HepG2 (cell line): ENCODE data around the gene CSTPP1.

ENCODE experiments used
- ETS1 ChIP-seq: sonication (generic); formaldehyde crosslinking; IDR thresholded peaks from 2 replicates; pipeline ENCODE4 v1.4.0; 2020; ENCODE audit warnings: missing genetic modification reagents
- EZH2 ChIP-seq: conservative IDR thresholded peaks from 2 replicates; pipeline ENCODE4 v1.6.1; 2012; ENCODE audit warnings: mild to moderate bottlenecking, low read depth, low read length, moderate library complexity
- KDM5A ChIP-seq: fragments of 200-600 bp; sonication (generic); IDR thresholded peaks from 2 replicates; pipeline ENCODE4 v1.7.0; 2018; ENCODE audit warnings: antibody characterized with exemption, mild to moderate bottlenecking, low read length, borderline replicate concordance
- MXI1 ChIP-seq: IDR thresholded peaks from 3 replicates; pipeline ENCODE4 v1.6.1; 2012; ENCODE audit warnings: low read depth, low read length, inconsistent platforms, borderline replicate concordance
- MYC ChIP-seq: sonication (generic); formaldehyde crosslinking; IDR thresholded peaks from 2 replicates; pipeline ENCODE4 v1.9.0; 2021; ENCODE audit warnings: missing genetic modification reagents, borderline replicate concordance
- POLR2AphosphoS5 ChIP-seq: IDR thresholded peaks from 2 replicates; pipeline ENCODE4 v1.6.1; 2012; ENCODE audit warnings: low read depth, low read length
- RXRA ChIP-seq: sonication (generic); formaldehyde crosslinking; IDR thresholded peaks from 2 replicates; pipeline ENCODE4 v1.5.1; 2020; ENCODE audit warnings: missing genetic modification reagents

- TF ChIP-seq ETS1 (CRISPR knock-in tag) (no peak), POLR2AphosphoS5 (no peak), RXRA (CRISPR knock-in tag) (no peak), KDM5A (no peak), EZH2 (no peak), MXI1 (no peak), MYC (CRISPR knock-in tag) (no peak)
Observed at GRCh38 chr11:47052165-47052564, 115.6 kb downstream of the CSTPP1 start.
